Stimulated activated CD4-positive, alpha-beta T cell treated with anti-CD3 and anti-CD28 coated beads, Interleukin-1b, Interleukin-23, amount 100 ng/mL, for 48 hours (primary cell): ENCODE measurements around the gene SOS2.
"Not testable (repeated sequence)": the region's sequence is repeated elsewhere in the genome, so short reads cannot be mapped to it uniquely, and the experiment has no call there.

Experiments used
- DNase-seq: peaks from one replicate; pipeline ENCODE4 v3.0.0-alpha.2; 2020

Gene SOS2

DNA sequence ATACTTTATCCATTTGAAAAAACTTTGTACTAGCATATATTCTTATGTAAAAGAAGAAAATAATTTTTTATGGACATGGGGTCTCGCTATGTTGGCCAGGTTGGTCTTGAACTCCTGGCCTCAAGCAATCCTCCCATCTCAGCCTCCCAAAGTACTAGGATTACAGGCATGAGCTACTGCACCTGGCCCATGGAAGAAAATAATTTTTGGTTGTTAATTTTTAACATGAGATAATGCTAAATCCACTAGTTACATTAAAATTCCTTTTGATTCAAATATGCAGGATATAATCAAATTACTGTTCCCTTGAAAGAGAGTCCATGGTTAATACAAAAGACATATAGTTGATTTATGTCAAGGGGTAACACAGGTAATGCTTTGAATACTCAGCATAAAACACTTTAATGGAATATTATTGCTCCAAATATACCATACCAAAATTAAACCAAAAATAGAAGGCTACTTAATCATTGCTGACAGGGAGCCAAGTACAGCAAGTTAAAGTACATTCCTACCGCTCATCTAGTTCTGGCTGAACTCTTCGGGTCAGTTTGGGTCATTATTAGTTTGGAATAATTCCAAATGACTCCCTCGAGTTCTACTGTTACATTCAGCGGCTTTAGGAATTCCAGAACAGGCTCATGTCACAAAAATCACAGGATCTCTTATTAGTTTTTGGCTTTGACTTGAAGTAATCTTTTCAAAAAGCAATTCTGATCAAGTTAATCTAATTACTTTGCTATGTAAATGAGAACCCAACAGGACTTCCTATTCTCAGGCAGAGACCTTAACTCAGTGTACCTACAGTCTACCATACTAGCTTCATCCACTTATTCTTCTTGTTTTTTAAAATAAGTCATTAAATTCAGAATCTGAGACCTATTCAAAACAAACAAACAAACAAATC lies 6.1 kb downstream of the SOS2 start:
- no peak for DNase-seq

DNA sequence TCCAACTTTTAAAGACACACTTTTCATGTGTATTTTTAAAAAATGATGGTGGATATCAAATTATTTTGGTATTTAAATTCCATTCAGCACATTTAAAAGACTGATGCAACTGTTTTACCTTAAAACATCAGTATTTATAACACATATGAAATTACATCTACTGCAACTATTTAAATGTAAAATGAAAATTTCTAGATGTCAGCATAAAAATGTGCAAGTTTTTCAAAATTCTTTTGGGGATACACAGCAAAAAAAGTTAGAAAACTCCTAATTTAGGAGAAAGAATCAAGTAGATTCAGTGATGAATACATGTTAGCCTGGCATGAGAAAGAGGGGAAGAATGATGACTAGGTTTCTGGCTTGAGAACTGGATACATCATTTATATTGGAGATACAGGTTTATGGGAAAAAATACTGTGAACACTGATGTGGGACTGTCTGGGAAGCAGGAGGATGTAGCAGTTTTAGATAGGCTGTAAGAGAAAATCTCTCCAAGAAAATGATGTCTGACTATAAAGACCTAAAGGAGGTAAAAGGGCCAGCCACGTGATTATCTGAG lies 9.2 kb downstream of the SOS2 start:
- no peak for DNase-seq

DNA sequence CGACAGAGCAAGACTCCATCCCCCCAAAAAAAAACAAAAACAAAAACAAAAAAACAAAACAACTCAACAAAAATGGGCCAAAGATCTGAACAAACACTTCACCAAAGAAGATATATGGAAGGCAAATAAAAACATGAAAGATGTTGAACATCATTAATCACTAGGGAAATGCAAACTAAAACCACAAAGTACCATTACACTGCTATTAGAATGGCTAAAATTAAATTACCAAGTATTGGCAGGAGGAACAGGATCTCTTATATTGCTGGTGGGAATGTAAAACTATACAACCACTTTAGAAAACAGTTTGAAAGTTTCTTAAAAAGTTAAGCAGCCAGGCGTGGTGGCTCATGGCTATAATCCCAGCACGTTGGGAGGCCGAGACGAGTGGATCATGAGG lies 12.9 kb downstream of the SOS2 start:
- no peak for DNase-seq

GRCh38 chr14:50215416-50215815 lies 16.0 kb downstream of the SOS2 start:
- no peak for DNase-seq

DNA sequence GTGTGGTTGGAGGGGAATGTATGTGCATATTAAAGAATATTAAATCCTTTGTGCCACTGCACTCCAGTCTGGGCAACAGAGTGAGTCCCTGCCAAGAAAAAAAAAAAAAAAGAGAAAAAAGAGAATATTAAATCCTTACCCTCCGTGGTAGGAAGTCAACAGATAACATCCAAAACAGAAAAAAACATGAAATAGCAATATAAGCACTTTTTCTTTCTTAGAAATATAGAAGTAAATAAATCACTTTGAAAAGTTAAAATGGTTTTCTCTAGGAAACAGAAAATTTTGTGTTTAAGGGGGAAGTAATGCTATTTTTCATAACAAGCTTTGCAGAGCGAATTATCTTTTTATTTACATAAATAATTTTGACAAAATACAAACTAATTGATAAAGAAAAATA lies 17.6 kb downstream of the SOS2 start:
- DNase-seq = no peak

DNA sequence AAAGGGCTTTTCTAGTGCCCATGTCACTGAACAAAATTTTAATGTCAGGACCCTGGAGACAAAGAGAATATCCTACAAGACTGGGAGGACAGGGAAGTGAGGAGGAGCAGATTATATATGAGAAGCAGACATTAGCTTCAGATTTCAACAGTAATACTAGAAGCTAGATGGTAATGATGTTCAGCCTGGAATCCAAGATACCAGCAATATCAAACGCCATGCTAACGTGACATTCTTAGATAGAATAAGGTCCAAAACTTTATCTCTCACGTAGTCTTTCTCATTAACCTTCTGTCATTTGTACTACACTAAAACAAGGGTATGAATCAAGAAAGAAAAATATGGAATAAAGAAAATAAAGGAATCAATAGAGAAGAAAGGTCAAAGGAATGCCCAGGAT lies 18.7 kb downstream of the SOS2 start:
- DNase-seq = no peak

- no peak for DNase-seq
Observed at GRCh38 chr14:50210074-50210473, 21.3 kb downstream of the SOS2 start.

GRCh38 chr14:50198499-50198898 lies 32.9 kb downstream of the SOS2 start:
- DNase-seq = no peak

- no peak for DNase-seq
Observed at GRCh38 chr14:50191499-50191898, 39.9 kb downstream of the SOS2 start.

GRCh38 chr14:50186107-50186506 lies 45.3 kb downstream of the SOS2 start:
- no peak for DNase-seq

DNA sequence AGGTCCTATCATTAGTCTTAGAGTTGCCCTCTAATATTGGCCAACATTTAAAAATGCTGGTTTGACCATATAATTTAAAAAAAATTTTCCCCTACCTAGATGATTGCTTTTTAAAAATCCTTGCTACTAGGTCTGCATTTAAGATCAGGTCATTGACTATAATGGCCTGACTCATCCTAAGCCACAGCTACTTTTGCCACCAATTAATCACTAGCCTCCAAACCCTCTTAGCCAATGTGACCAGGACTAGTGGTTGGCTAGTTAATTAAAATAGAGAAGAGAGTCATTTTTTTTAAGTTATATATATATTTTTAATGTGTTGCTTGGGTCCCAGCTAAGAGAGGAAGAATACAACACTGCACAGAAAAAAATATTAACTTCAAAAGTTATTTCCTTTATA lies 57.5 kb downstream of the SOS2 start:
- DNase-seq = no peak

- DNase-seq = no peak
Observed at GRCh38 chr14:50171895-50172294, 59.5 kb downstream of the SOS2 start.

DNA sequence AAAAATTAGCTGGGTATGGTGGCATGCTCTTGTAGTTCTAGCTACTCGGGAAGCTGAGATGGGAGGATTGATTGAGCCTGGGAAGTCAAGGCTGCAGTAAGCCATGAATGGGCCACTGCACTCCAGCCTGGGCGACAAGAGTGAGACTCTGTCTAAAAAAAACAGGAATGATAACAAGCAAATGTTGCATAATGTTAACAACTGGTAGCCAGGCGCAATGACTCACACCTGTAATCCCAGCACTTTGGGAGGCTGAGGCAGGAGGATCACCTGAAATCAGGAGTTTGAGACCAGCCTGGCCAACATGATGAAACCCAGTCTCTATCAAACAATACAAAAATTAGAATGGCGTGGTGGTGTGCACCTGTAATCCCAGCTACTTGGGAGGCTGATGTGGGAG lies 64.0 kb downstream of the SOS2 start:
- not testable (repeated sequence) for DNase-seq

DNA sequence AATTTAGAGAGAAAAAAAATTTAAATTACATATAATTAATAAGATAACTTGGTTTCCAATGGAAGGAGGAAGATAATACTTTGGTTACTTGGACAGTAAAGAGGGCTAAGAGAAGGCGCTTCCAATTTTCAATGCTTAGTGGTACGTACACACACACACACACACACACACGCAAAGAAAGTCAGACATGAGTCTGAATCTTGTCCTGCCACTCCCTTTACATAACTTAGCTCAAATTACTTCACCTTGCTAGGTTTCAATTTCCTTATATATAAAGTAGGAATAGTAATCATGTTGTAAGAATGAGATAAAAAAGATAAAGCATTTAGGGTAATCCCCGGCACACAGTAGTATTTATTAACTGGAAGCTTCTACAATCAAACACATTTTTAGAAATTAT lies 75.3 kb downstream of the SOS2 start:
- DNase-seq = no peak

- no peak for DNase-seq
Observed at GRCh38 chr14:50148799-50149198, 82.6 kb downstream of the SOS2 start.

GRCh38 chr14:50139192-50139591 lies 92.2 kb downstream of the SOS2 start:
- no peak for DNase-seq

GRCh38 chr14:50127802-50128201 lies 103.6 kb downstream of the SOS2 start:
- no peak for DNase-seq

GRCh38 chr14:50123062-50123461 lies 108.3 kb downstream of the SOS2 start:
- no peak for DNase-seq

GRCh38 chr14:50122291-50122690 lies 109.1 kb downstream of the SOS2 start:
- no peak for DNase-seq

GRCh38 chr14:50121486-50121885 lies 109.9 kb downstream of the SOS2 start:
- DNase-seq = no peak

DNA sequence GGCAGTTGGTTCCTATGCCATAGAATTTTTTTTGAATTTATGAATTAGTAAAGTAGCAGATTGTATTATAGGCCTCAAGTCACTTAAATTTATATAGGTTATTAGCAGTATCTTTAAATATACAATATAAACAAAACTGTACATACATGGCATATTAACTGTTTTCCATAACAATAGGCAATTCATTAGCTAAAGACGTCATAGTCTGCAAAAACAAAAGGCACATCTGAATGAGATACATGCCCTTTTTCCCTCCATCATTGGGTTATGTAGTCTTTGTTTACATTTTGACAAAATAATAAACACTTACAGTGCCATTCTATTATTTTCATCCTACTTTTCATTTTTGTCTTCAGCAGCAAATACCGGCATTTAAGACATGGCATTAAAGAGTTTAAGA lies 113.9 kb downstream of the SOS2 start:
- DNase-seq = no peak

DNA sequence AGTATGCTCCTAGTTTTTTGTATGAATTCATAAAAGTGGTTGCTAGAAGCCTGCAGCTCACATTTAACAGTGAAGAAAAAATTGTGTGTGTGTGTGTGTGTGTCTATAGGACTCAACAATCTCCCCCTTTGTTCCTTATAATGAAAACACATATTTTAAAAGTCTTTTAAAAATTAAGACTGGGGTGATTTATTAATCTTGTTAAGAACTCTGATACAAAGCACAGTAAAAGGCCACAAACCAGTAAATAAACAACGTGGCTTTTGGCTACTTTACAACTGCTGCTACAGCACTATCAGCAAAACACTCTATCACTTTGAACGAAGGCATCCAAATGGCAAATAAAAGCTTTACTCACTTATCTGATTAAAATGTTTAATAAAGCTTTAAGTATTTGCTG lies 114.4 kb downstream of the SOS2 start:
- DNase-seq = no peak

DNA sequence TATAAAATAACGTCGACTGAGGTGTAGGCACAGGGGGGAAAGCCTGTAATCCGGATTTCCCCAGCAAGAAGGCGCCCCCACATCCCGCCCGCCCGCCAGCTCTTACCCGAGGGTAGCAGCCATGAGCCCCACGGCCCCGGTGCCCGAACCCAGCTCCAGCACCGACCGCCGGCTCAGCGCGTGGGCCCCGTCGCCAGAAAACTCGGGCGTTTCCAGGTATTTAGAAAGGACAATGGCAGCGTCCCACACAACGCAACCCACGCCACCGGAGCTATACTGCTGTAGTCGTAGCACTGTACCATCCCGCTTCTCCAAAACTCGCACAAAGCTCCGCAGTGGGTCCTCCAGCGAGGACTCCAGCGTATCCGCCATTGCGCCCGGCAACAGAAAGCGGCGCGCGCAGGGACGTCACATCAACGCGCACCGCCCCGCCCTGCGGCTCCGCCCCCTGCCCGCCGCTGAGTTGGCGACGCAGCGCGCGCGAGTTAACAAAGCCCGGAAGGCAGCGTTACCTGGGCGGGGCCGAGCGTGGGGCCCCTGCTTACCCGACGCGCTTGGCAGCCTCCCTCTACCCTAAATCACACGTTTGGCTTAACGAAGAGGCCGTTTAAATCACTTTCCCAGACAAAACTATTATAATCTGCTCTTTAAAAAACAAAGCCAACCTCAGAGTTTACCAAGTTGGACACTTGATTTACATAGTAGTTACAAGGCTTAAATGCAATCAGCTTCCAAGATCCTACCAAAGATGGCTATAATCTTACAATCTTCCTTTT lies 115.0 kb downstream of the SOS2 start, which contains the start of gene VCPKMT:
Gene VCPKMT, minus strand, starts transcription at position 392 of the 776 bp plus-strand sequence. Its CDS starts 20 bp downstream, at position 372.
- peak; percentile 94 for DNase-seq
